GM19455 (cell line): ENCODE results near the gene KLK10.
"Not testable (repeated sequence)": the region's sequence is repeated elsewhere in the genome, so short reads cannot be mapped to it uniquely, and the experiment has no call there.

Experiments used
- ATAC-seq: cut with Tn5 transposase; IDR thresholded peaks from one replicate; pipeline ENCODE4 v1.9.1; 2021; ENCODE audit not compliant: unreplicated experiment

KLK10 gene

GRCh38 chr19:50972795-50973376, 46.6 kb downstream of the KLK10 start:
- no peak for ATAC-seq

- not testable (repeated sequence) for ATAC-seq
Measured at GRCh38 chr19:50969810-50970209, 49.7 kb downstream of the KLK10 start.

- no peak for ATAC-seq
Measured at GRCh38 chr19:50969413-50969760, 50.1 kb downstream of the KLK10 start, which contains the start of gene KLK6. Gene KLK6, minus strand, starts transcription at chr19:50969591. Its CDS starts 1,487 bp downstream, at chr19:50968104.

- no peak for ATAC-seq
Measured at GRCh38 chr19:50968716-50969412, 50.6 kb downstream of the KLK10 start.

- ATAC-seq: no peak
Measured at GRCh38 chr19:50967929-50968715, 51.4 kb downstream of the KLK10 start.

GRCh38 chr19:50964266-50964665, 55.2 kb downstream of the KLK10 start:
- ATAC-seq: no peak

GRCh38 chr19:50963381-50963780, 56.1 kb downstream of the KLK10 start:
- no peak for ATAC-seq
